GM12878 (cell line): ENCODE data around the gene POLR2I. TPM values are rescaled to one million over a fixed set of nuclear protein-coding genes. Genes with fewer than 3 reads are reported as not detected.

Source experiments
- ATAC-seq: fragments of 200-7000 bp; cut with Tn5 transposase; 3 replicates; pipeline ENCODE4 v1.9.1; 2020; ENCODE audit warnings: mild to moderate bottlenecking, moderate library complexity
- BruUV-seq: library from RNA; stranded (reverse); fragments of 400-500 nt; replicated peaks from 2 replicates; lab custom pipeline; 2021; lab: Mats Ljungman, UMichigan
- CTCF ChIA-PET: fragments of 300-600 bp; sonication (Branson Sonifier 250); formaldehyde crosslinking; extraction: SDS; loops from one replicate; lab custom pipeline; 2021; ENCODE audit warnings: inconsistent platforms; lab: Yijun Ruan, JAX
- POLR2A ChIA-PET: fragments of 350-600 bp; formaldehyde crosslinking; extraction: SDS; loops from one replicate; lab custom pipeline; 2021; ENCODE audit warnings: inconsistent platforms; lab: Charles Lee
- RAD21 ChIA-PET: fragments of 300-600 bp; sonication (Branson Sonifier 250); formaldehyde crosslinking; loops from one replicate; lab custom pipeline; 2023; ENCODE audit warnings: antibody characterized with exemption; ENCODE audit not compliant: unreplicated experiment; lab: Charles Lee
- SMC1A ChIA-PET: fragments of 300-600 bp; sonication (Branson Sonifier 250); formaldehyde crosslinking; loops from one replicate; lab custom pipeline; 2023; ENCODE audit not compliant: unreplicated experiment, uncharacterized antibody; lab: Charles Lee
- DNase-seq: peaks from one replicate; pipeline ENCODE4 v3.0.0-alpha.2; 2011; ENCODE audit warnings: low read depth, low spot score
- FAIRE-seq: peaks from 3 replicates; lab custom pipeline; 2011; peaks lifted over from hg19 to GRCh38; lab: Jason Lieb, UNC
- H2AFZ ChIP-seq: 2 replicates; pipeline ENCODE4 v1.6.0; 2011; ENCODE audit warnings: low read depth, low read length, control low read depth; ENCODE audit not compliant: control insufficient read depth
- H3K27ac ChIP-seq: 2 replicates; pipeline ENCODE4 v1.5.1; 2011; ENCODE audit warnings: control low read depth; ENCODE audit not compliant: control insufficient read depth, insufficient read depth
- H3K27me3 ChIP-seq, 2 experiments: replicated peaks in 1 of 2; 2 replicates each; pipeline versions ENCODE4 v1.6.0 to v1.6.1; 2011; ENCODE audit warnings: low read length in 1 of 2; ENCODE audit not compliant: control insufficient read depth in 2 of 2, insufficient read depth in 2 of 2
- H3K36me3 ChIP-seq, 2 experiments: 2 replicates each; pipeline ENCODE4 v1.5.1; 2011; ENCODE audit warnings: low read length in 1 of 2; ENCODE audit not compliant: control insufficient read depth in 2 of 2, insufficient read depth in 2 of 2
- H3K4me1 ChIP-seq: 2 replicates; pipeline ENCODE4 v1.6.1; 2011; ENCODE audit warnings: mild to moderate bottlenecking, low read length, moderate library complexity, mixed read lengths; ENCODE audit not compliant: control insufficient read depth, insufficient read depth
- H3K4me2 ChIP-seq: 2 replicates; pipeline ENCODE4 v1.6.0; 2011; ENCODE audit warnings: control low read depth; ENCODE audit not compliant: control insufficient read depth, insufficient read depth
- H3K4me3 ChIP-seq: fragments of 200-600 bp; sonication (generic); 2 replicates; pipeline ENCODE4 v1.5.1; 2016
- H3K79me2 ChIP-seq: 2 replicates; pipeline ENCODE4 v1.6.0; 2011; ENCODE audit warnings: low read length; ENCODE audit not compliant: control insufficient read depth, insufficient read depth
- H3K9ac ChIP-seq: 2 replicates; pipeline ENCODE4 v1.8.0; 2011; ENCODE audit warnings: low read length, control low read depth, mixed read lengths; ENCODE audit not compliant: control insufficient read depth, insufficient read depth
- H3K9me3 ChIP-seq: replicated peaks from 3 replicates; pipeline ENCODE4 v1.5.1; 2011; ENCODE audit warnings: mild to moderate bottlenecking, low read length; ENCODE audit not compliant: control insufficient read depth, insufficient read depth
- H4K20me1 ChIP-seq: 2 replicates; pipeline ENCODE4 v1.6.0; 2011; ENCODE audit not compliant: control insufficient read depth, insufficient read depth
- BHLHE40 ChIP-seq, 2 experiments: fragments of 450-650 bp in 1 of 2; IDR thresholded peaks; 2 replicates each; pipeline ENCODE4 v1.6.1; 2011 to 2017; ENCODE audit warnings: low read depth in 2 of 2, borderline replicate concordance in 1 of 2, improper control_type of control experiment in 1 of 2, low read length in 1 of 2, mild to moderate bottlenecking in 1 of 2
- POLR2AphosphoS5 ChIP-seq: IDR thresholded peaks from 2 replicates; pipeline ENCODE4 v1.6.1; 2011; ENCODE audit warnings: mild to moderate bottlenecking, low read length, inconsistent platforms
- SMC3 ChIP-seq: IDR thresholded peaks from 2 replicates; pipeline ENCODE4 v1.6.1; 2011; ENCODE audit warnings: low read length, improper control_type of control experiment, borderline replicate concordance
- SP1 ChIP-seq: IDR thresholded peaks from one replicate; pipeline ENCODE4 v1.6.1; 2011; ENCODE audit warnings: low read depth, low read length
- ZZZ3 ChIP-seq: IDR thresholded peaks from 2 replicates; pipeline ENCODE4 v1.6.1; 2011; ENCODE audit warnings: low read depth; ENCODE audit not compliant: control insufficient read depth, insufficient read length
- WGBS: methylation state at CpG from one replicate; pipeline ENCODE4 v1.1.6; 2016; ENCODE audit warnings: low lambda C conversion rate; ENCODE audit not compliant: insufficient replicate concordance, insufficient coverage; ENCODE audit errors: missing lambda C conversion rate; 5-methylcytosine and 5-hydroxymethylcytosine counted together
- in situ Hi-C: fragments of 300-500 bp; cut with MboI; formaldehyde crosslinking; loops from 9 replicates; pipeline ENCODE4 v1.14.3; 2018; ENCODE audit warnings: mixed read lengths
- intact Hi-C: fragments of 100-400 bp; cut with micrococcal nuclease; formaldehyde crosslinking; loops from one replicate; pipeline ENCODE4 v1.14.2; 2022; ENCODE audit not compliant: unreplicated experiment
- polyA plus RNA-seq, 11 experiments: library from polyadenylated mRNA; depleted of rRNA in 4 of 11; unstranded in 6 of 11; stranded (reverse) in 5 of 11; fragments of >200 nt; fragmentation: Nextera tagmentation in 4 of 11; fragmentation: Illumina TruSeq in 1 of 11; extraction: Ambion mirVana in 4 of 11; extraction: Trizol in 1 of 11; gene quantifications; 1 replicate in 1 of 11; 2 replicates in 10 of 11; pipeline versions ENCODE4 v1.2.1 to v1.2.3, GENCODE V29; 2011 to 2016; ENCODE audit warnings: inconsistent platforms in 2 of 11, missing spikeins in 2 of 11, low read depth in 1 of 11
- total RNA-seq, 4 experiments: library from RNA; depleted of rRNA in 3 of 4; stranded (reverse); fragments of >200 nt in 3 of 4; fragmentation: Illumina TruSeq in 1 of 4; extraction: Trizol in 1 of 4; gene quantifications; 2 replicates each; pipeline versions ENCODE4 v1.2.1 to v1.2.3, GENCODE V29; 2013 to 2021
- TF ChIP-seq, protein P1 (sequence below): IDR thresholded peaks from 2 replicates; pipeline ENCODE4 v1.6.1; 2011; ENCODE audit warnings: low read depth, mild to moderate bottlenecking, low read length, moderate library complexity, borderline replicate concordance; ENCODE audit errors: extremely low read depth
- TF ChIP-seq, protein P2 (sequence below), 3 experiments: IDR thresholded peaks in 2 of 3; conservative IDR thresholded peaks in 1 of 3; 2 replicates each; pipeline ENCODE4 v1.5.1; 2011; ENCODE audit warnings: low read depth in 3 of 3, low read length in 3 of 3, mild to moderate bottlenecking in 3 of 3, control low read depth in 2 of 3, moderate library complexity in 2 of 3, inconsistent platforms in 1 of 3, mixed read lengths in 1 of 3; ENCODE audit not compliant: control insufficient read depth in 2 of 3, insufficient read depth in 1 of 3; ENCODE audit errors: extremely low read depth in 1 of 3
- TF ChIP-seq, protein P3 (sequence below): fragments of 450-650 bp; IDR thresholded peaks from 2 replicates; pipeline ENCODE4 v1.6.1; 2017; ENCODE audit warnings: mild to moderate bottlenecking, moderate library complexity

The POLR2I gene
- total and polyA plus RNA-seq, 10 of the 15 experiments (the other 5 are each of a cell fraction or from before 2014, with no cell fraction given): 30.9 to 272 (median 202) TPM

GRCh38 chr19:36139473-36140303, 25.0 kb upstream of the POLR2I start, which contains the start of gene CAPNS1 (continued):
- TF ChIP-seq, protein P1, sequence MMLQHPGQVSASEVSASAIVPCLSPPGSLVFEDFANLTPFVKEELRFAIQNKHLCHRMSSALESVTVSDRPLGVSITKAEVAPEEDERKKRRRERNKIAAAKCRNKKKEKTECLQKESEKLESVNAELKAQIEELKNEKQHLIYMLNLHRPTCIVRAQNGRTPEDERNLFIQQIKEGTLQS: no peak
- TF ChIP-seq POLR2AphosphoS5 (peak; percentile 73), SMC3 (no peak), SP1 (peak; percentile 94), BHLHE40 (IDR thresholded peaks at IDR 0.05; ENCODE audit: borderline replicate concordance in 1 of 2, low read depth in 2 of 2, low read length in 1 of 2) (peak; percentile 58 to 83; a peak in 3 of 4 replicates)
- TF ChIP-seq, protein P2, sequence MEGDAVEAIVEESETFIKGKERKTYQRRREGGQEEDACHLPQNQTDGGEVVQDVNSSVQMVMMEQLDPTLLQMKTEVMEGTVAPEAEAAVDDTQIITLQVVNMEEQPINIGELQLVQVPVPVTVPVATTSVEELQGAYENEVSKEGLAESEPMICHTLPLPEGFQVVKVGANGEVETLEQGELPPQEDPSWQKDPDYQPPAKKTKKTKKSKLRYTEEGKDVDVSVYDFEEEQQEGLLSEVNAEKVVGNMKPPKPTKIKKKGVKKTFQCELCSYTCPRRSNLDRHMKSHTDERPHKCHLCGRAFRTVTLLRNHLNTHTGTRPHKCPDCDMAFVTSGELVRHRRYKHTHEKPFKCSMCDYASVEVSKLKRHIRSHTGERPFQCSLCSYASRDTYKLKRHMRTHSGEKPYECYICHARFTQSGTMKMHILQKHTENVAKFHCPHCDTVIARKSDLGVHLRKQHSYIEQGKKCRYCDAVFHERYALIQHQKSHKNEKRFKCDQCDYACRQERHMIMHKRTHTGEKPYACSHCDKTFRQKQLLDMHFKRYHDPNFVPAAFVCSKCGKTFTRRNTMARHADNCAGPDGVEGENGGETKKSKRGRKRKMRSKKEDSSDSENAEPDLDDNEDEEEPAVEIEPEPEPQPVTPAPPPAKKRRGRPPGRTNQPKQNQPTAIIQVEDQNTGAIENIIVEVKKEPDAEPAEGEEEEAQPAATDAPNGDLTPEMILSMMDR (IDR thresholded peaks at IDR 0.05 in 2 of 3, conservative IDR thresholded peaks at IDR 0.05 in 1 of 3; ENCODE audit: control insufficient read depth in 2 of 3, extremely low read depth in 1 of 3, insufficient read depth in 1 of 3, low read depth in 3 of 3, low read length in 3 of 3): 0 out of 6 replicates have a peak, but pooled peaks of 1 of the 3 experiments have one; percentile 11
- TF ChIP-seq, all 136 proteins: peak for 51

DNA sequence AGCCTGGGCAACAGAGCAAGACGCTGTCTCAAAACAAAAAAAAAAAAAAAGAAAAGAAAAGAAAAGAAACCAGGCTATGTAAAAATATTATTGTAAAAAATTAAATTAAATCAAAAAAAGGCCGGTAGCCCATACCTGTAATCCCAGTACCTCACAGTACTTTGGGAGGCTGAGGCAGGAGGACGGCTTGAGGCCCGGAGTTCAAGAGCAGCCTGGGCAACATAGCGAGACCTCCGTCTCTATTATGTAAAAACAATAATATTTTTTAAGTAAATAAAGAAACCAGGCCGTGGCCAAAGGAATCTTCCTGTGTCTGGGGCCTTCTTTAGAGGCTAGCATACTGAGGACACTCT, 24.4 kb upstream of the POLR2I start:
- ChIA-PET CTCF (interaction anchor here (0.6 to 6.3 kb wide), 2 partner anchors 11 to 30 kb away, joined by 3 to 37 read pairs; no protein-coding TSS in a partner anchor), POLR2A (interaction anchor here (0.5 to 2.0 kb wide), 4 partner anchors 10 to 428 kb away, joined by 3 to 12 read pairs (median 4); no protein-coding TSS in a partner anchor)
- TF ChIP-seq SMC3: no peak
- no peak for TF ChIP-seq ZZZ3
- TF ChIP-seq, protein P3, sequence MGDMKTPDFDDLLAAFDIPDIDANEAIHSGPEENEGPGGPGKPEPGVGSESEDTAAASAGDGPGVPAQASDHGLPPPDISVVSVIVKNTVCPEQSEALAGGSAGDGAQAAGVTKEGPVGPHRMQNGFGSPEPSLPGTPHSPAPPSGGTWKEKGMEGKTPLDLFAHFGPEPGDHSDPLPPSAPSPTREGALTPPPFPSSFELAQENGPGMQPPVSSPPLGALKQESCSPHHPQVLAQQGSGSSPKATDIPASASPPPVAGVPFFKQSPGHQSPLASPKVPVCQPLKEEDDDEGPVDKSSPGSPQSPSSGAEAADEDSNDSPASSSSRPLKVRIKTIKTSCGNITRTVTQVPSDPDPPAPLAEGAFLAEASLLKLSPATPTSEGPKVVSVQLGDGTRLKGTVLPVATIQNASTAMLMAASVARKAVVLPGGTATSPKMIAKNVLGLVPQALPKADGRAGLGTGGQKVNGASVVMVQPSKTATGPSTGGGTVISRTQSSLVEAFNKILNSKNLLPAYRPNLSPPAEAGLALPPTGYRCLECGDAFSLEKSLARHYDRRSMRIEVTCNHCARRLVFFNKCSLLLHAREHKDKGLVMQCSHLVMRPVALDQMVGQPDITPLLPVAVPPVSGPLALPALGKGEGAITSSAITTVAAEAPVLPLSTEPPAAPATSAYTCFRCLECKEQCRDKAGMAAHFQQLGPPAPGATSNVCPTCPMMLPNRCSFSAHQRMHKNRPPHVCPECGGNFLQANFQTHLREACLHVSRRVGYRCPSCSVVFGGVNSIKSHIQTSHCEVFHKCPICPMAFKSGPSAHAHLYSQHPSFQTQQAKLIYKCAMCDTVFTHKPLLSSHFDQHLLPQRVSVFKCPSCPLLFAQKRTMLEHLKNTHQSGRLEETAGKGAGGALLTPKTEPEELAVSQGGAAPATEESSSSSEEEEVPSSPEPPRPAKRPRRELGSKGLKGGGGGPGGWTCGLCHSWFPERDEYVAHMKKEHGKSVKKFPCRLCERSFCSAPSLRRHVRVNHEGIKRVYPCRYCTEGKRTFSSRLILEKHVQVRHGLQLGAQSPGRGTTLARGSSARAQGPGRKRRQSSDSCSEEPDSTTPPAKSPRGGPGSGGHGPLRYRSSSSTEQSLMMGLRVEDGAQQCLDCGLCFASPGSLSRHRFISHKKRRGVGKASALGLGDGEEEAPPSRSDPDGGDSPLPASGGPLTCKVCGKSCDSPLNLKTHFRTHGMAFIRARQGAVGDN: no peak
- TF ChIP-seq POLR2AphosphoS5: no peak

More for the DNA sequence above, 24.4 kb upstream of the POLR2I start:
- Histone ChIP-seq H3K9me3 (no peaks in the 10 kb centered on the region), H3K27ac (peak overlapping the region; percentile 98), H3K36me3 (peaks cover 4% of the 10 kb centered on the region in 2 experiments; a peak in 3 of 4 replicates), H3K4me2 (peak overlapping the region; percentile 83), H3K9ac (peak overlapping the region; percentile 97; the same call in 1 of the 2 replicates), H3K79me2 (peaks cover 16% of the 10 kb centered on the region), H2AFZ (peak overlapping the region; percentile 70), H4K20me1 (peaks cover 6% of the 10 kb centered on the region), H3K4me3 (peak overlapping the region; percentile 80), H3K4me1 (peaks cover 10% of the 10 kb centered on the region; the same call in 1 of the 2 replicates), H3K27me3 (no peaks in the 10 kb centered on the region)
- ATAC-seq: no peak
- DNase-seq: no peak
- RAD21 ChIA-PET: interaction anchor here (1.0 to 2.0 kb wide), 2 partner anchors 11 kb away, joined by 8 to 9 read pairs; no protein-coding TSS in a partner anchor
- 29% methylated on average over 6 of the region's 7 CpGs for WGBS
- SMC1A ChIA-PET: interaction anchor here (2.0 kb wide), 1 partner anchor 11 kb away, joined by 5 read pairs; no protein-coding TSS in a partner anchor
- no TSS peak for BruUV-seq
- intact Hi-C loops (no loop called here), in situ Hi-C loops (loop anchor here (10.0 kb wide), 1 partner anchor 1456 kb away; the partner anchor contains the start of genes ZNF540 and ZNF571)
- no peak for FAIRE-seq
